Hematopoietic multipotent progenitor cell treated with erythropoietin and hydrocortisone succinate and interleukin-3 and kit ligand, for 4 days (in vitro differentiated cells): ENCODE data around the gene TNS4.

Source experiments
- DNase-seq: peaks from one replicate; pipeline ENCODE4 v3.0.0-alpha.2; 2015

Gene TNS4

GRCh38 chr17:40487371-40488020, 13.9 kb downstream of the TNS4 start:
- no peak for DNase-seq

DNA sequence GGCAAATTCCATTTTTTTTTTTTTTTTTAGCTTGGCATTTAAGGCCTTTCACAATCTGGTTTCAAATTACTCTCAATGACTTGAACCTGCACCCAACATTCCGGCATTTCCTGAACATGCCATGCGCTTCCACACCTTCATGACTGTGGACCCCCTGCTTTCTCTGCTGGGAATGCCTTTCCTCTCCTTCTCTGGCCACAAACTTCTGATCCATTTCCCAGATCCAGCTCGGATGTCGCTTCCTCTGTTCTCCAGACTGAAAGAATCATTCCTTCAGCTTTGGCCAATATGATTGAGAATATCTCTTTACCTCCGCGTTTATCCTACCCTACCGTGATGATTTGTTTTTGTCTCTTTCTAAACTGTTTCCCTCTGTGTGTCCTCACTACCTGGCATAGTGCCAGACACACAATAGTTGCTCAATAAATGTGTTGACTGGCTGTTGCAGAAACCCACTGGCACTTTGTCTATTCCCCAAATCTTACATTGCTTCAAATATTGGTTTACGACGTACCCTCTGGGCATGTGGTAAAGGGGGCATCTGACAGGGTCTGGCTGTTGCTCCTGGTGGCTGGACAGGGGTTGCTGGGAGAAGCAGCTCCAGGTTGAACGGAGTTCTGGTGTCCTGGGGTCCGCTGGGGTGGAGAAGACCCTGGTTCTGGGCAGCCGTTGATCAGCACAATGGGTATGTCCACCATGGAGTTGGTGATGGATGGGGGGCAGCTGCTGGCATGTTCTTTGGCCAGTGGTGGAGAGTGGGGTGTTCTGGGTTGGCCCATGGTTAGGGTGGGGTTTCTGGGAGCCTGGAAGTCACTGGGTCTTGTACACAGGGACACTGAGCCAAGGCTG, 14.7 kb downstream of the TNS4 start:
- peak; percentile 53 for DNase-seq

DNA sequence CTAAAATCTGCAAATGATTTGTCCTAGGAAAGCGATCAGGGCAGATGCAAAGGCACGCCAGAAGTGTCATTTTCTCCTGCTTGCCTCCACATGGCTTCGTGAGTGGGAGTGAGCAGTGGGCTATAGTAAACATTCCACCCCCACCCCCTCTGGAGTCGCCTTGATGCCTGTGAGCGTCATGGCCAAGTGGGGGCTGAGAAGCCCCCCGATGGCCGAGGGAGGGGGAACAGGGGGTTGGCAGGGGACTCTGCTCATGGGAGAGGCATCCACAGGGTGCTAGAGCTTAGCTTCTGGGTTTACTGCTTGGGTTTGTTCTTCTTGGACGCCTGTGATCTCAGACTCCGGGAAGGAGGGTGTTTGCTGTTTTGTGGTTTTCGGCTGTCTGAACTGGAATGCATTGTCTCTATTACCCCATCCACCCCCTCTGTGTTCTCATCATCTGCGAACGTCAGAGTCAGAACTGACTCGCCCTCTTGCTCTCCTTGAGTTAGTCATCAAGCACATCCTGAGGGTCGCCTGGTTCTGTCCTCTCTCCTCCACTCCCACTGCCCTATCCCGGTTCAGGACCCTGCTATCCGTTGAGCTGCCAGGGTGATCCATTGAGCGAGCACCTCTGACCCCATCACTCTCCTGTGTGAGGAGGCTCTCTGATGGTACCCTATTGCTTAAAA, 15.4 kb downstream of the TNS4 start:
- no peak for DNase-seq

DNA sequence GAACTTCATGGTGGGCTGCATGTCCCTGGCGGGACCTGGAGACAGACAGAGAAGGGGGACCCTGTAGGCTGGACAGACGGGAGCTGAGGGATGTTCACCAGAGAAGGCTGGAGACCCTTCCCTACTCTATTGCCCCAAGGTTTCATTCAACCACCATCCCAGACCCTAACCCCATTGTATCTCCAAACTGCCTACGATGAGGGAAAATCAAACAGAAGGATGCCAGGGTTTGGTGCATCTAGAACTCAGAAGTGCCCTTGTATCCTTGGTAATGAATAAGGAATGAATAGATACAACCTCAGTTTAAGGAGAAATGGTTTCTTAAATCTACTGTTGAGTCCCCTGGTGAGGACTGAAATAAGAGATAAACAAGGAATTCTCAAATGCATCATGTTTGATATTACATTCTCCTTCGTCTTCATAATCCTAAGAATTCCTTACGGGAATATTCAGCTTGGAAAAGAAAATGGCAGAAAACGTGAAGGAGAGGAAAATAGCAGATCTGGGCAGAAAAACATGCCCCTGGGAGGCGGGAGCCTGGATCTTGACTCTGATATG, 16.4 kb downstream of the TNS4 start:
- no peak for DNase-seq

DNA sequence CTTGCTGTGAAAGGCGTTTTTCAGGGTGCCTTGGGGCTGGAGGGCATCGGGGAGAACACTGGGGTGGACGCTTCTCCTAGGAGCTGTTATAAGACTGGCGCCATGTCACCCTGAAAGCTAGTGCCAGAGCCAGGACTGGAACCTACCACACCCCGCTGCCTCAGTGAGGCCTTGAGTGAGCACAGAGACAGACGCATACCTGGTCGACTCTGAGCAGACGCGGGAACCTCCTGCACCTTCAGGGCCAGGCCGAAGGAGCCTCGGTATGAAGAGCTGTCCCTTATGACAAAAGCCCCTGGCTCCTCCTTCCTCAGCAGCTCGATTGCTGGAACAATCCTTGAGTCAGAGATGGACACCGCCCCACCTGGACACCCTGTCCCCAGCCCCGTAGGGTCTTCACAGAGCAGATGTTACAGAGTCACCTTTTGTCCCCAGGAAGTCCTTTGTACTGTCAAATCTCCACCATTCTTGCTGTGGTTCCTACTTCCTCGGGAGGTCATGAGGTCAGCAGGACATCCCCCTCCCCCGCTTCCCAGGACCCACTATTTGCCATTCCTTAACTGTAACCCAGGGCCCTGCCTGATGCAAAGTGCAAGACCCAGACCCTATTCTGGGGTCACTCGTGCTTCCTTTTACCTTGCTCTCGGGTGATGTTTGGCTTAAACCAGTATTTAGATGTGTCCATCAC, 17.0 kb downstream of the TNS4 start:
- DNase-seq, result no peak

DNA sequence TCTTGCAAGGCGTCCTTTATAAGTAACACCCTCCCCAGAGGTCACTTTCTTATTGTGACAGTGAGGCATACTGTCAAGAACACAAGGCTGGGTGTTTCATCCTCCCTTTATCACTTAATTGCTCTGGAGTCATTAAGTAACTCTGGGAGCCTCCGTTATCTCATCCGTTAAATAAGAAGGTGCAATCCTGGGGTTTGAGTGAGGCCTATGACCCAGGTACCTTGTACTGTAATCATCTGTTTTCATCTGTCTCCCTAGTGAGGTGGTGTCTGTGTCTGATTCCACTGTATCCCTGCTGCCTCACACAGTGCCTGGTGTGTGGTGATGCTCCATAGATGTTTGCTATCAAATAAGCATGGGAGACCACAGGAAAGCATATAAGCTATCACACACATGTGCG, 17.7 kb downstream of the TNS4 start:
- DNase-seq, result no peak

DNA sequence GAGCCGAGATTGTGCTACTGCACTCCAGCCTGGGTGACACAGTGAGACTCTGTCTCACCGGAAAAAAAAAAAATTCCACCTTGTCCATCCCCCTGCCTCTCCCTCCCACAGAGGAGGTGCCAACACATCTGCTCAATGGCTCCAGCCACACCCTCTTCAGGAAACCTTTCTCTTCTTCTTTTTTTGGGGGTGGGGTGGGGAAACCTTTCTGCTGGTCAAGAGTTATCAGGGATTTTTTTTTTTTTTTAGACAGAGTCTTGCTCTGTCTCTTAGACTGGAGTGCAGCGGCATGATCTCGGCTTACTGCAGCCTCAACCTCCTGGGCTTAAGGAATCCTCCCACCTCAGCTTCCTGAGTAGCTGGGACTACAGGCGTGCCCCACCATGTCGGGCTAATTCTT, 18.7 kb downstream of the TNS4 start:
- DNase-seq, result peak; percentile 41

- no peak for DNase-seq
Measured at GRCh38 chr17:40481106-40481505, 20.3 kb downstream of the TNS4 start.

- DNase-seq, result peak; percentile 90
Measured at GRCh38 chr17:40480501-40481003, 20.9 kb downstream of the TNS4 start.

DNA sequence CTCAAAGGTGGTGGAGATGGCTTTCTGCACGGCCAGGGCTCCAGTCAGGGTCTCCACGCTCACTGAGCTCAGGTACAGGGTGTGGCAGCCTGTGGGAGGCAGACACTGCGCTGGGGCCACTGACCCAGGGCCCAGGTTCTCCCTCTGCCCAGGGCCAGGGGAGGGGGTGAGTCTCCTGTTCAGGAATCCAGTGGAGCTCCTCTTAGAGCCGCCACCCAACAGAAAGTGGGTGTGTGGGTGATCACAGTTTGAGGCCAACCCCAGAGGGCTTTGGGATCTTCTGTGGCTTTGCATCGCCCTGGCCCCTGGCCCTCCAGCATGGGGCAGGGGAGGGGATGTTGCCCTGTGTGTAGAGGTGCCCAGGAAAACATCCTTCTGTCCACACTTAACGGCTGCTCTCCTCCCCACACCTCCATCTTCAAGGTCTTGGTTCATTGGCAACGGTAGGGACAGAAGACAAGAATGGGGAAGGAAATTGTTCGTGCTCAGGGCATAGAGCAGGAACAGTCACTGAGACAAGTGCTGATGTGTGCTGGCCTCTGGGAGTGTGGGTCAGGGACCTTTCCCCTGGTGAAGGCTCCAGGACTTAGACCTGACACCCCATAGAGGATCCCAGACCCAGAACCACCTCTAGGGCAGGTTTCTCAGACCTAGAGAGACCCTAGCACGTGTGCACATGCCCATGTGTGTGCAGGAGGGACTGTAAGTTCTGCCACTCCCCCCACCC, 21.5 kb downstream of the TNS4 start:
- DNase-seq, result peak; percentile 50

- DNase-seq, result no peak
Measured at GRCh38 chr17:40478486-40478885, 22.9 kb downstream of the TNS4 start.

DNA sequence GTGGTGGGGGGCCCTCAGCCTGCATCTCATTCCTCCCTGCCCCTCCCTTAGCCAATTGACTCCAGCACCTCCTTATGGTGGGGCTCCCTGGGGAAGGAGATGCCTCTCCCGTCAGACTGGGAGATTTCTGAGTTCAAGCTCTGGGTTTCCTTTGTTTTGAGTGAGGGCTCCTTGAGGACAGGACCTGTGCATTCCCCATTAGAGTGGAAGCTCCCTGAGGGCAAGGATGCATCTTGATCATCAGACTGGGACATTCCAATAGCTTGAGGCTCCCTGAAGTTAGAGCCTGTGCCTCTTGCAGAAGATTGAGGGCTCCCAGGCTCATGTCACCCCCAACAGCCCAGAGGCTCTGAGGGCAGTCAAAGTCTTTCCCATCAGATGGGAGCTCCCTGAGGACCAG, 23.6 kb downstream of the TNS4 start:
- DNase-seq, result no peak

DNA sequence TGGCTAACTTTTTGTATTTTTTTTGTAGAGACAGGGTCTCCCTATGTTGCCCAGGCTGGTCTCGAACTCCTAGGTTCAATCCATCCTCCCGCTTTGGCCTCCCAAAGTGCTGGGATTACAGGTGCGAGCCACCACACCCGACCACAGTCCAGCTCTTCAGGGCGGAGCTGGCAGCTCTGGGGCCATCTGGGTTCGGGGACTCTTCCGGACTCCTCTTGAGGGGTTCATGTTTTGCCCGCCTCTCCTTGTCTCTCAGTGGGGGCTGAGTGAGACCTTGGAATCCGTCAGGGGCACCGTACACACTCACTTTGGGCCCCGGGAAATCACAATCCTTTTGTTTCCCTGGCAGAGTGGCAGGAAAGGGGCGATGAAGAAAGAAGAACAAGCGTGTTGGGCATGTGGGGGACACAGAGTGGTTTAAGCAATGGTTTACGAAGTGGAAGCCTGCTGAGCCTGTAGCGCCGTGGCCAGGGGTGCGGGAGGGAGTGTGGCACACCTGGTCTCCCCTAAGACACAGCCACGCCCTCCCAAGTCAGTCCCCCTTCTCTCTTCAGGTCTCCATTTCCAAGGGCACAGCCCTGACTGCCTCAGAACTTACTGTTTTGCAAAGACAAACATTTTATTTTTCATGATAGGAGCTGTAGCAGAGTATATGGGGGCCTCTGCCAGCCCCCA, 26.1 kb downstream of the TNS4 start:
- DNase-seq, result no peak

GRCh38 chr17:40474419-40475002, 26.9 kb downstream of the TNS4 start:
- no peak for DNase-seq

DNA sequence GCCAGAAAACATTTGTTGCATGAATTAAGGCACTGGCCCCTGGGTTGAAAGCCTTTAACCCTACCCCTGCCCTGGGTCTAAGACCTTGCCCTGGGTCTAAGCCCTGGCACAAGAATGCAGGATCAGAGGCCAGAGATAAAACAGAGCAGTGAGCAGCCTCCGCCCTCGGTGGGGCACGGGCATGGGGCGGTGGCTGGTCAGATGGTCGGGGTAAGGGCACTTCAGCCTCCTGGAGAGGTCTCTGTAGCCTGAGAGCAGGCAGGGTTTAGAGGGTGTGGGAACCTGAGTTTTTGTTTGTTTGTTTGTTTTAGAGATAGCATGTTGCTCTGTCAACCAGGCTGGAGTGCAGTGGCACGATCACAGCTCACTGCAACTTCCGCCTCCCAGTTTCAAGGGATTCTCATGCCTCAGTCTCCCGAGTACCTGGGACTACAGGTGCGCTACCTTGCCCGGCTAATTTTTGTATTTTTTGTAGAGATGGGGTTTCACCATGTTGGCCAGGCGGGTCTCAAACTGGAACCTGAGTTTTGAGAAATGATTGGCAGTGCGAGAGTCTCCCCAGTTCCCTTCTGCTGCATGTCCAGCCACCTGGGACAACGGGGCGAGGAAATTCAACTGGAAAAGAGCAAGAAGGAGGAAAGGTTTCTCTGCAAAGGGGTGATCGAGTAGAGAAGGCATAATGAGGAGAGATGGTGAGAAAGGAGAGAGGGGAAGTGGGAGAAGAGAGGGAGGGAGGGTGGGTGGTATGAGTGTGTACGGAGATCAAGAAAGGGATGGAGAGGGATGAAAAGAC, 27.7 kb downstream of the TNS4 start:
- no peak for DNase-seq

DNA sequence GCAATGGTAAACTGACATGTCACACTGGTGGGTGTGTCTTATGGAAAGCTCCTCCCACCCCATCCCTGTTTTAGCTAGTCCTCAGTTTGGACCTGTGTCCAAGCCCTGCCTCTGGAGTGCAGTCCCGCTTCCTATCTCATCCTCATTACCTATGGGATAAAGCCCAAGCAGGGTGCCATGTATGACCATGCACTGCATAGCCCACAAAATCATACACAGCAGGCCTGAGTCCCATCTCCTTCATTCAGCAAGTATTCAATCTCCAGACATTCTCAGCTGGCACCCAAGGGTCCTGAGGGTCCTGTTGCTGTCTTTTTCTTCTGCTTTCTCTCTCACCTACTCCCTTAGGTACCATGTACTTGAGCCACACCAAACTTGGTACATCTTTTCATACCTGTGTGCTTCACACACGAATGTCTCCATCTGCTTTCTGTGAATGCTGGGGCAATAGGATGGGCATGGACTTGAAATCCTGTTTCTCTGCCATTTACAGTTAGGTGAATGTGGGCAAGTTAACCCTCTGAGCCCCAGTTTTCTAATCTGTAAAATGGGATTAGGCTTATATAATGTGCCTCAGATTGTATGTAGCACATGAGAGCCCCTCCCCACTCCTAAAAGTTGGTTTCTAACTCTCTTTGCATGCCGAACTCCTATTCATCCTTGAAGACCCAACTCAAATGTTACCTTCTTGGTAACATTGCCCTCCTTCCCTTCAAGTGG, 28.5 kb downstream of the TNS4 start:
- no peak for DNase-seq

DNA sequence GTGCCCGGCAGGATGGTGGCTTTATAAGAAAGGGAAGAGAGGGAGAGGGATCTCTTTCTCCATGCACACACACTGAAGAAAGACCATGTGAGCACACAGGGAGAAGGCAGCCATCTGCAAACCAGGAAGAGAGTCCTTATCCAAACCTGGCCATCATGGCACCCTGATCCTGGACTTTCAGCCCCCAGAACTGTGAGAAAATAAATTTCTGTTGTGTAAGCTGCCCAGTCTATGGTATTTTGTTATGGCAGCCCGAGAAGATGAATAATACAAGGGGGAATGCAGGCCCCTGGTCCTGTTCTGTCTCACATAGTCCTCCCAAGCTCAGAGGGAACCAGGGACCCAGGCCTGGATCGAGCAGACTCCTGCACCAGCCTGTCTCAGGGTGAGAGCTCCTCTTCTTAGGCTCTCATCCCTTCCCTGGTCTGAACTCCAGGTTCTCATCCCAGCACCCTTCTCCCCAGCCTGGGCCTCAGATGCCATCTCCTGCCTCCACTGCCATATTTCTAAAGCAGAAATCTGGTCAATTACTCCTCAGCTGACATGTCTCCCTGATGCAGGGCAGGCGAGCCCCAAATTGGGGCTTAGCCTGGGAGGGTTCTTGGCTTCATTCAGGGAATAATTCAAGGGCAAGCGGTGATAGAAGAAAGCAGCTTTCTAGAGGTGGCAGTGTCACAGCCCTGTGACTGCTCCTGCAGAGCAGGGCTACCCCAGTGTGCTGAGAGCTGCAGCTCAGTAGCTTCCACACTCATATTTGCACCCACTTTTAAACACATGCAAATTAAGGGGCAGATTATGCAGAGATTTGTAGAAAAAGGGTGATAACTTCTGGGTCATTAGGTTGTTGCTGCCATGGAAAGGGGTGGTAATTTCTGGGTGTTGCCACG, 29.3 kb downstream of the TNS4 start:
- no peak for DNase-seq
